ENCODE results near the gene RPL28. TPM values are rescaled to one million over a fixed set of nuclear protein-coding genes. Genes with fewer than 3 reads are reported as not detected.
A peak's percentile ranks its signal among the peaks of the same experiment; 100 is the strongest.

The RPL28 gene
- total and polyA plus RNA-seq, 2 experiments from 2014 or later = 530 to 875 TPM

GRCh38 chr19:55373993-55374757 is 11.6 kb upstream of the RPL28 start:
- Histone ChIP-seq H3K9me3 (ENCODE audit: low read depth) (no peaks in the 10 kb centered on the region), H3K27me3 (replicated peaks; ENCODE audit: insufficient read depth) (no peaks in the 10 kb centered on the region), H3F3A (ENCODE audit: insufficient read depth) (peaks cover 18% of the 10 kb centered on the region), H4K20me1 (ENCODE audit: insufficient read depth) (no peaks in the 10 kb centered on the region), H3K36me3 (ENCODE audit: low read depth) (no peaks in the 10 kb centered on the region), H3K4me2 (ENCODE audit: unreplicated experiment) (peak overlapping the region; percentile 26), H3K27ac (peak overlapping the region; percentile 18; the same call in 1 of the 2 replicates), H3K9me2 (ENCODE audit: insufficient read depth) (no peaks in the 10 kb centered on the region), H3K9ac (peak overlapping the region; percentile 50; the same call in 1 of the 2 replicates), H3K4me3 (no peak overlapping the region), H3K79me2 (ENCODE audit: insufficient read depth) (no peaks in the 10 kb centered on the region), H2AFZ (peak overlapping the region; percentile 53), H3K4me1 (ENCODE audit: insufficient read depth) (peaks cover 29% of the 10 kb centered on the region)
- TF ChIP-seq EZH2phosphoT487 (IDR thresholded peaks at IDR 0.05; ENCODE audit: insufficient read depth, low read depth) (no peak), EZH2 (IDR thresholded peaks at IDR 0.05; ENCODE audit: insufficient read depth, poor library complexity, severe bottlenecking) (no peak)
- 20 to 56% methylated on average over 5 to 17 of the region's 31 CpGs for WGBS, 2 experiments (ENCODE audit: low coverage in 1 of 2, low lambda C conversion rate in 2 of 2, missing lambda C conversion rate in 2 of 2)
- peak; percentile 37 for DNase-seq
- in situ Hi-C loops (cut with MboI) = no loop called here

GRCh38 chr19:55376241-55376933 is 9.3 kb upstream of the RPL28 start, which contains the start of gene TMEM190:
TSS of gene TMEM190 (plus strand) at chr19:55376826. CDS start at chr19:55376854, 28 bp downstream.
- H3K9ac ChIP-seq = no peak within 1 kb of the TSS
- in situ Hi-C loops (cut with MboI) = no loop called here
- no peak within 1 kb of the TSS for H3K4me3 ChIP-seq
- DNase-seq = no peak
- no peak within 1 kb of the TSS for H3K4me2 ChIP-seq (ENCODE audit: unreplicated experiment)
- no peaks in the 10 kb centered on the region for H3K79me2 ChIP-seq (ENCODE audit: insufficient read depth)
- 55 to 56% methylated on average over 21 of the region's 21 CpGs for WGBS, 2 experiments (ENCODE audit: low coverage in 1 of 2, low lambda C conversion rate in 2 of 2, missing lambda C conversion rate in 2 of 2)
- no peaks in the 10 kb centered on the region for H3K36me3 ChIP-seq (ENCODE audit: low read depth)
- no peaks in the 10 kb centered on the region for H3K9me2 ChIP-seq (ENCODE audit: insufficient read depth)
- peaks cover 9% of the 10 kb centered on the region for H3F3A ChIP-seq (ENCODE audit: insufficient read depth)
- TF ChIP-seq EZH2 (IDR thresholded peaks at IDR 0.05; ENCODE audit: insufficient read depth, poor library complexity, severe bottlenecking) (no peak), EZH2phosphoT487 (IDR thresholded peaks at IDR 0.05; ENCODE audit: insufficient read depth, low read depth) (no peak)
- H3K27ac ChIP-seq = no peak within 1 kb of the TSS
- peaks cover 23% of the 10 kb centered on the region for H3K4me1 ChIP-seq (ENCODE audit: insufficient read depth)
- no peaks in the 10 kb centered on the region for H4K20me1 ChIP-seq (ENCODE audit: insufficient read depth)
- no peak within 1 kb of the TSS for H2AFZ ChIP-seq
- no peaks in the 10 kb centered on the region for H3K9me3 ChIP-seq (ENCODE audit: low read depth)
- H3K27me3 ChIP-seq (replicated peaks; ENCODE audit: insufficient read depth) = no peaks in the 10 kb centered on the region

- H3K4me2 ChIP-seq (ENCODE audit: unreplicated experiment) = no peak overlapping the region
- in situ Hi-C loops (cut with MboI) = no loop called here
- no peak overlapping the region for H2AFZ ChIP-seq
Observed at GRCh38 chr19:55377356-55378131, 8.2 kb upstream of the RPL28 start.

GRCh38 chr19:55379174-55379573 is 6.6 kb upstream of the RPL28 start:
- WGBS, 2 experiments (ENCODE audit: low coverage in 1 of 2, low lambda C conversion rate in 2 of 2, missing lambda C conversion rate in 2 of 2) = 66% methylated on average over 10 of the region's 11 CpGs
- Histone ChIP-seq H3K4me2 (ENCODE audit: unreplicated experiment) (no peak overlapping the region), H3K9me2 (ENCODE audit: insufficient read depth) (no peaks in the 10 kb centered on the region), H3K79me2 (ENCODE audit: insufficient read depth) (no peaks in the 10 kb centered on the region), H3F3A (ENCODE audit: insufficient read depth) (no peaks in the 10 kb centered on the region), H3K27me3 (replicated peaks; ENCODE audit: insufficient read depth) (no peaks in the 10 kb centered on the region), H3K4me3 (no peak overlapping the region), H3K36me3 (ENCODE audit: low read depth) (no peaks in the 10 kb centered on the region), H3K4me1 (ENCODE audit: insufficient read depth) (peaks cover 9% of the 10 kb centered on the region), H3K9ac (no peak overlapping the region), H2AFZ (no peak overlapping the region), H3K9me3 (ENCODE audit: low read depth) (no peaks in the 10 kb centered on the region), H3K27ac (no peak overlapping the region), H4K20me1 (ENCODE audit: insufficient read depth) (no peaks in the 10 kb centered on the region)
- TF ChIP-seq EZH2 (IDR thresholded peaks at IDR 0.05; ENCODE audit: insufficient read depth, poor library complexity, severe bottlenecking) (no peak), EZH2phosphoT487 (IDR thresholded peaks at IDR 0.05; ENCODE audit: insufficient read depth, low read depth) (no peak)
- no peak for DNase-seq
- in situ Hi-C loops (cut with MboI) = no loop called here

More at GRCh38 chr19:55377356-55378131, 8.2 kb upstream of the RPL28 start:
- H3K9me3 ChIP-seq (ENCODE audit: low read depth) = no peaks in the 10 kb centered on the region
- H3K79me2 ChIP-seq (ENCODE audit: insufficient read depth) = no peaks in the 10 kb centered on the region
- H3K4me1 ChIP-seq (ENCODE audit: insufficient read depth) = peaks cover 20% of the 10 kb centered on the region
- H3K36me3 ChIP-seq (ENCODE audit: low read depth) = no peaks in the 10 kb centered on the region
- H3F3A ChIP-seq (ENCODE audit: insufficient read depth) = no peaks in the 10 kb centered on the region
- H3K4me3 ChIP-seq = no peak overlapping the region
- no peak overlapping the region for H3K9ac ChIP-seq
- DNase-seq = peak; percentile 30
- H3K9me2 ChIP-seq (ENCODE audit: insufficient read depth) = no peaks in the 10 kb centered on the region
- no peak overlapping the region for H3K27ac ChIP-seq
- 17 to 18% methylated on average over 33 to 41 of the region's 43 CpGs for WGBS, 2 experiments (ENCODE audit: low coverage in 1 of 2, low lambda C conversion rate in 2 of 2, missing lambda C conversion rate in 2 of 2)
- no peak for TF ChIP-seq EZH2 (IDR thresholded peaks at IDR 0.05; ENCODE audit: insufficient read depth, poor library complexity, severe bottlenecking)
- no peak for TF ChIP-seq EZH2phosphoT487 (IDR thresholded peaks at IDR 0.05; ENCODE audit: insufficient read depth, low read depth)
- H3K27me3 ChIP-seq (replicated peaks; ENCODE audit: insufficient read depth) = no peaks in the 10 kb centered on the region
- no peaks in the 10 kb centered on the region for H4K20me1 ChIP-seq (ENCODE audit: insufficient read depth)
